ENCODE measurements around the gene INTS3.

GRCh38 chr1:153680120-153680403 lies 47.8 kb upstream of the INTS3 start:
- TF ChIP-seq CREB1 (IDR thresholded peaks at IDR 0.05; ENCODE audit: low read depth) (no peak), TAF1 (IDR thresholded peaks at IDR 0.05; ENCODE audit: low read depth) (no peak), YY1 (IDR thresholded peaks at IDR 0.05; ENCODE audit: low read depth) (no peak)
- TF ChIP-seq, protein P1, sequence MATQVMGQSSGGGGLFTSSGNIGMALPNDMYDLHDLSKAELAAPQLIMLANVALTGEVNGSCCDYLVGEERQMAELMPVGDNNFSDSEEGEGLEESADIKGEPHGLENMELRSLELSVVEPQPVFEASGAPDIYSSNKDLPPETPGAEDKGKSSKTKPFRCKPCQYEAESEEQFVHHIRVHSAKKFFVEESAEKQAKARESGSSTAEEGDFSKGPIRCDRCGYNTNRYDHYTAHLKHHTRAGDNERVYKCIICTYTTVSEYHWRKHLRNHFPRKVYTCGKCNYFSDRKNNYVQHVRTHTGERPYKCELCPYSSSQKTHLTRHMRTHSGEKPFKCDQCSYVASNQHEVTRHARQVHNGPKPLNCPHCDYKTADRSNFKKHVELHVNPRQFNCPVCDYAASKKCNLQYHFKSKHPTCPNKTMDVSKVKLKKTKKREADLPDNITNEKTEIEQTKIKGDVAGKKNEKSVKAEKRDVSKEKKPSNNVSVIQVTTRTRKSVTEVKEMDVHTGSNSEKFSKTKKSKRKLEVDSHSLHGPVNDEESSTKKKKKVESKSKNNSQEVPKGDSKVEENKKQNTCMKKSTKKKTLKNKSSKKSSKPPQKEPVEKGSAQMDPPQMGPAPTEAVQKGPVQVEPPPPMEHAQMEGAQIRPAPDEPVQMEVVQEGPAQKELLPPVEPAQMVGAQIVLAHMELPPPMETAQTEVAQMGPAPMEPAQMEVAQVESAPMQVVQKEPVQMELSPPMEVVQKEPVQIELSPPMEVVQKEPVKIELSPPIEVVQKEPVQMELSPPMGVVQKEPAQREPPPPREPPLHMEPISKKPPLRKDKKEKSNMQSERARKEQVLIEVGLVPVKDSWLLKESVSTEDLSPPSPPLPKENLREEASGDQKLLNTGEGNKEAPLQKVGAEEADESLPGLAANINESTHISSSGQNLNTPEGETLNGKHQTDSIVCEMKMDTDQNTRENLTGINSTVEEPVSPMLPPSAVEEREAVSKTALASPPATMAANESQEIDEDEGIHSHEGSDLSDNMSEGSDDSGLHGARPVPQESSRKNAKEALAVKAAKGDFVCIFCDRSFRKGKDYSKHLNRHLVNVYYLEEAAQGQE (IDR thresholded peaks at IDR 0.05; ENCODE audit: low read depth), result no peak
